H9 (cell line): ENCODE data around the gene PNKP. TPM values are rescaled to one million over a fixed set of nuclear protein-coding genes. Genes with fewer than 3 reads are reported as not detected.

Experiments used
- DNase-seq: peaks from one replicate; pipeline ENCODE4 v3.0.0-alpha.2; 2017
- H2AFZ ChIP-seq: one replicate; pipeline ENCODE4 v1.6.1; 2013; ENCODE audit warnings: mild to moderate bottlenecking, low read length, control low read depth, moderate library complexity
- H2AK5ac ChIP-seq: 2 replicates; pipeline ENCODE4 v1.6.1; 2013; ENCODE audit warnings: low read length, control low read depth, mixed read lengths; ENCODE audit not compliant: insufficient read length
- H2BK120ac ChIP-seq: one replicate; pipeline ENCODE4 v1.6.1; 2013; ENCODE audit warnings: low read depth, mild to moderate bottlenecking, low read length, control low read depth, inconsistent platforms; ENCODE audit not compliant: poor library complexity, severe bottlenecking
- H2BK12ac ChIP-seq: 2 replicates; pipeline ENCODE4 v1.6.1; 2013; ENCODE audit warnings: low read length, control low read depth, mixed read lengths, low read depth; ENCODE audit not compliant: insufficient read length
- H2BK15ac ChIP-seq: 2 replicates; pipeline ENCODE4 v1.6.1; 2013; ENCODE audit warnings: low read depth, low read length, control low read depth
- H2BK20ac ChIP-seq: one replicate; pipeline ENCODE4 v1.6.1; 2013; ENCODE audit warnings: low read depth, mild to moderate bottlenecking, low read length, control low read depth, inconsistent platforms; ENCODE audit not compliant: poor library complexity, severe bottlenecking
- H2BK5ac ChIP-seq: 2 replicates; pipeline ENCODE4 v1.6.1; 2013; ENCODE audit warnings: low read length, control low read depth, mixed read lengths; ENCODE audit not compliant: insufficient read length
- H3K14ac ChIP-seq: 2 replicates; pipeline ENCODE4 v1.6.1; 2013; ENCODE audit warnings: low read length, control low read depth; ENCODE audit not compliant: insufficient read depth
- H3K18ac ChIP-seq: 2 replicates; pipeline ENCODE4 v1.6.1; 2013; ENCODE audit warnings: low read depth, mild to moderate bottlenecking, mixed read lengths, low read length, control low read depth; ENCODE audit not compliant: insufficient read length
- H3K23ac ChIP-seq: 2 replicates; pipeline ENCODE4 v1.6.1; 2013; ENCODE audit warnings: low read length, control low read depth, mixed read lengths, low read depth; ENCODE audit not compliant: insufficient read length
- H3K23me2 ChIP-seq: 2 replicates; pipeline ENCODE4 v1.6.1; 2013; ENCODE audit warnings: low read depth, mild to moderate bottlenecking, mixed read lengths, low read length, control low read depth; ENCODE audit not compliant: insufficient read length, poor library complexity, severe bottlenecking
- H3K27ac ChIP-seq: 2 replicates; pipeline ENCODE4 v1.5.1; 2013; ENCODE audit warnings: low read length, control low read depth, mixed read lengths, low read depth; ENCODE audit not compliant: insufficient read length
- H3K27me3 ChIP-seq: 2 replicates; pipeline ENCODE4 v1.6.1; 2013; ENCODE audit warnings: low read length, control low read depth, inconsistent platforms; ENCODE audit not compliant: insufficient read depth
- H3K4ac ChIP-seq: 2 replicates; pipeline ENCODE4 v1.6.1; 2013; ENCODE audit warnings: low read depth, mild to moderate bottlenecking, control low read depth, inconsistent platforms, low read length, moderate library complexity
- H3K4me1 ChIP-seq: 2 replicates; pipeline ENCODE4 v1.6.1; 2013; ENCODE audit warnings: low read length, control low read depth, inconsistent platforms; ENCODE audit not compliant: insufficient read depth
- H3K4me2 ChIP-seq: 2 replicates; pipeline ENCODE4 v1.6.1; 2013; ENCODE audit warnings: low read length, control low read depth, mixed read lengths; ENCODE audit not compliant: insufficient read length, insufficient read depth
- H3K56ac ChIP-seq: 2 replicates; pipeline ENCODE4 v1.6.1; 2013; ENCODE audit warnings: low read depth, mild to moderate bottlenecking, mixed read lengths, low read length, control low read depth; ENCODE audit not compliant: insufficient read length
- H3K79me1 ChIP-seq: 2 replicates; pipeline ENCODE4 v1.6.1; 2013; ENCODE audit warnings: low read depth, mild to moderate bottlenecking, moderate library complexity, low read length, control low read depth, inconsistent platforms; ENCODE audit not compliant: insufficient read depth, poor library complexity, severe bottlenecking
- H3K79me2 ChIP-seq: 2 replicates; pipeline ENCODE4 v1.6.1; 2013; ENCODE audit warnings: low read length, control low read depth, inconsistent platforms; ENCODE audit not compliant: insufficient read depth
- H3K9ac ChIP-seq: 2 replicates; pipeline ENCODE4 v1.6.1; 2013; ENCODE audit warnings: low read length, control low read depth, mixed read lengths; ENCODE audit not compliant: insufficient read length; ENCODE audit errors: extremely low read depth
- H3K9me3 ChIP-seq: one replicate; pipeline ENCODE4 v1.6.1; 2013; ENCODE audit warnings: low read depth, low read length, inconsistent platforms; ENCODE audit not compliant: control insufficient read depth
- H3T11ph ChIP-seq: one replicate; pipeline ENCODE4 v1.6.1; 2013; ENCODE audit warnings: mild to moderate bottlenecking, low read length, control low read depth, inconsistent platforms
- H4K20me1 ChIP-seq: one replicate; pipeline ENCODE4 v1.6.1; 2013; ENCODE audit not compliant: control insufficient read depth, insufficient read length, insufficient read depth
- H4K5ac ChIP-seq: 2 replicates; pipeline ENCODE4 v1.6.1; 2013; ENCODE audit warnings: low read depth, mild to moderate bottlenecking, mixed read lengths, low read length, control low read depth; ENCODE audit not compliant: insufficient read length
- H4K8ac ChIP-seq: replicated peaks from 2 replicates; pipeline ENCODE4 v1.6.1; 2013; ENCODE audit warnings: low read length, control low read depth, mixed read lengths, low read depth; ENCODE audit not compliant: insufficient read length
- H4K91ac ChIP-seq: 2 replicates; pipeline ENCODE4 v1.6.1; 2013; ENCODE audit warnings: low read depth, mild to moderate bottlenecking, moderate library complexity, mixed read lengths, low read length, control low read depth; ENCODE audit not compliant: insufficient read length
- H3K27ac Mint-ChIP-seq, 3 experiments: 2 replicates in 2 of 3; 3 replicates in 1 of 3; pipeline ENCODE4 v1.8.0; 2020 to 2021; ENCODE audit warnings: mixed read lengths in 3 of 3, mild to moderate bottlenecking in 1 of 3, moderate library complexity in 1 of 3
- H3K27me3 Mint-ChIP-seq: 2 replicates; pipeline ENCODE4 v1.8.0; 2021; ENCODE audit warnings: low read depth, mild to moderate bottlenecking, moderate library complexity, mixed read lengths
- H3K36me3 Mint-ChIP-seq, 3 experiments: 2 replicates in 2 of 3; 3 replicates in 1 of 3; pipeline ENCODE4 v1.8.0; 2020 to 2021; ENCODE audit warnings: low read depth in 3 of 3, mixed read lengths in 3 of 3; ENCODE audit not compliant: insufficient read depth in 1 of 3
- H3K4me1 Mint-ChIP-seq, 2 experiments: 2 replicates each; pipeline ENCODE4 v1.8.0; 2020; ENCODE audit warnings: mixed read lengths in 2 of 2
- H3K4me3 Mint-ChIP-seq, 2 experiments: 2 replicates in 1 of 2; 3 replicates in 1 of 2; pipeline ENCODE4 v1.8.0; 2020 to 2021; ENCODE audit warnings: mild to moderate bottlenecking in 2 of 2, mixed read lengths in 2 of 2, moderate library complexity in 1 of 2
- H3K9me3 Mint-ChIP-seq, 2 experiments: 2 replicates in 1 of 2; 3 replicates in 1 of 2; pipeline ENCODE4 v1.8.0; 2020; ENCODE audit warnings: mild to moderate bottlenecking in 2 of 2, mixed read lengths in 2 of 2, moderate library complexity in 1 of 2
- WGBS: extraction: QIAGEN DNeasy Blood & Tissue Kit; methylation state at CpG from one replicate; pipeline ENCODE4 v1.1.7; 2013; ENCODE audit warnings: missing lambda C conversion rate, low lambda C conversion rate, mixed read lengths; ENCODE audit not compliant: insufficient read length; ENCODE audit errors: extremely low coverage; 5-methylcytosine and 5-hydroxymethylcytosine counted together
- total RNA-seq: library from RNA; stranded (reverse); gene quantifications from 2 replicates; pipeline ENCODE4 v1.2.1, GENCODE V29; 2021
- TF ChIP-seq, protein P1 (sequence below): fragments of 200-600 bp; sonication (generic); conservative IDR thresholded peaks from 3 replicates; pipeline ENCODE4 v1.8.0; 2021; ENCODE audit warnings: antibody characterized with exemption, mild to moderate bottlenecking

The PNKP gene
- total RNA-seq, 1 experiment from 2014 or later: 157 TPM

DNA sequence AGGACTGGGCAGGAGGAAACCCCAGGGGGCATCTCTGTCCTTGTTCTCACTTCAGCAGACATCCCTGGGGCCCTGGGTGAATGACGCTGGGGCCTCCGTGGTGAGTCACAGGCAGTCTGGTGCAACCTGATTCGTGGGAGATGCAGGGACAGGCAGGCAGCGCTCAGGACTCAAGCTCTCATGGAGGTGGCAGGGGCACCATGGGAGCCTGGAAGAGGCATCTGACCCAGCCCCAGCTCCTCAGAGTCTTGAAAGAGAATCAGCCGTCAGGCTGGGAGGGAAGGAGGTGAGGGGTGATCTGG lies 30.4 kb downstream of the PNKP start:
- no peak overlapping the region for H3K27ac ChIP-seq
- H3K14ac ChIP-seq: no peak overlapping the region
- H3K56ac ChIP-seq: no peak overlapping the region
- H2BK12ac ChIP-seq: no peak overlapping the region
- Mint-ChIP-seq H3K9me3 (no peaks in the 10 kb centered on the region), H3K27ac (peak overlapping the region in 2 of 3 experiments; percentile 53 to 57; a peak in 3 of 7 replicates), H3K36me3 (peaks cover 23 to 75% (median 66%) of the 10 kb centered on the region in 3 experiments), H3K4me1 (peaks cover 0 to 5% of the 10 kb centered on the region in 2 experiments; a peak in 2 of 4 replicates), H3K27me3 (peaks cover 1% of the 10 kb centered on the region; the same call in 1 of the 2 replicates), H3K4me3 (no peak overlapping the region)
- no peak overlapping the region for H3K9ac ChIP-seq
- H2BK20ac ChIP-seq: no peak overlapping the region
- no peak overlapping the region for H4K91ac ChIP-seq
- no peak overlapping the region for H2BK120ac ChIP-seq
- no peak overlapping the region for H3K4ac ChIP-seq
- no peaks in the 10 kb centered on the region for H3K27me3 ChIP-seq
- no peak overlapping the region for H4K8ac ChIP-seq
- TF ChIP-seq, protein P1, sequence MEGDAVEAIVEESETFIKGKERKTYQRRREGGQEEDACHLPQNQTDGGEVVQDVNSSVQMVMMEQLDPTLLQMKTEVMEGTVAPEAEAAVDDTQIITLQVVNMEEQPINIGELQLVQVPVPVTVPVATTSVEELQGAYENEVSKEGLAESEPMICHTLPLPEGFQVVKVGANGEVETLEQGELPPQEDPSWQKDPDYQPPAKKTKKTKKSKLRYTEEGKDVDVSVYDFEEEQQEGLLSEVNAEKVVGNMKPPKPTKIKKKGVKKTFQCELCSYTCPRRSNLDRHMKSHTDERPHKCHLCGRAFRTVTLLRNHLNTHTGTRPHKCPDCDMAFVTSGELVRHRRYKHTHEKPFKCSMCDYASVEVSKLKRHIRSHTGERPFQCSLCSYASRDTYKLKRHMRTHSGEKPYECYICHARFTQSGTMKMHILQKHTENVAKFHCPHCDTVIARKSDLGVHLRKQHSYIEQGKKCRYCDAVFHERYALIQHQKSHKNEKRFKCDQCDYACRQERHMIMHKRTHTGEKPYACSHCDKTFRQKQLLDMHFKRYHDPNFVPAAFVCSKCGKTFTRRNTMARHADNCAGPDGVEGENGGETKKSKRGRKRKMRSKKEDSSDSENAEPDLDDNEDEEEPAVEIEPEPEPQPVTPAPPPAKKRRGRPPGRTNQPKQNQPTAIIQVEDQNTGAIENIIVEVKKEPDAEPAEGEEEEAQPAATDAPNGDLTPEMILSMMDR: no peak
- no peaks in the 10 kb centered on the region for H3K79me2 ChIP-seq
- no CpG with 5 or more reads among the region's 5 CpGs for WGBS
- no peak overlapping the region for H2BK15ac ChIP-seq
- H3T11ph ChIP-seq: no peak overlapping the region
- no peak overlapping the region for H2AK5ac ChIP-seq
- H3K23me2 ChIP-seq: no peaks in the 10 kb centered on the region
- H4K5ac ChIP-seq: no peak overlapping the region
- no peak overlapping the region for H2BK5ac ChIP-seq
- no peak overlapping the region for H3K23ac ChIP-seq
- H3K4me1 ChIP-seq: no peaks in the 10 kb centered on the region
- no peaks in the 10 kb centered on the region for H4K20me1 ChIP-seq
- no peaks in the 10 kb centered on the region for H3K79me1 ChIP-seq
- H3K9me3 ChIP-seq: no peaks in the 10 kb centered on the region
- no peak overlapping the region for H3K4me2 ChIP-seq
- H2AFZ ChIP-seq: no peak overlapping the region
- no peak overlapping the region for H3K18ac ChIP-seq
- no peak for DNase-seq
